Body of pancreas (tissue), 4 donors: Measurements from ENCODE around the gene UBTD1. TPM values are rescaled to one million over a fixed set of nuclear protein-coding genes. Genes with fewer than 3 reads are reported as not detected.

Source experiments
- ATAC-seq: fragments of 150-250 bp; one replicate; pipeline ENCODE4 v1.9.1; 2016
- DNase-seq, 4 donors: peaks; one replicate each; pipeline ENCODE4 v3.0.0-alpha.2; 2019
- H3K27ac ChIP-seq, 4 donors: fragments of 200-600 bp; sonication (generic); 1 replicate in 3 of 4; 2 replicates in 1 of 4; pipeline versions ENCODE4 v1.5.1 to v1.6.1; 2016 to 2019; ENCODE audit warnings: mild to moderate bottlenecking in 1 of 4, mixed read lengths in 1 of 4, moderate library complexity in 1 of 4
- H3K27me3 ChIP-seq, 2 donors: fragments of 200-600 bp; sonication (generic); one replicate each; pipeline ENCODE4 v1.6.0; 2016; ENCODE audit warnings: mild to moderate bottlenecking in 1 of 2
- H3K36me3 ChIP-seq, 2 donors: fragments of 200-600 bp; sonication (generic); replicated peaks in 1 of 2; 2 replicates each; pipeline ENCODE4 v1.5.1; 2016; ENCODE audit warnings: low read depth in 2 of 2; ENCODE audit not compliant: insufficient read depth in 1 of 2
- H3K4me1 ChIP-seq: fragments of 200-600 bp; sonication (generic); one replicate; pipeline ENCODE4 v1.6.0; 2016
- H3K4me3 ChIP-seq, 2 donors: fragments of 200-600 bp; sonication (generic); 1 replicate in 1 of 2; 2 replicates in 1 of 2; pipeline ENCODE4 v1.5.1; 2016 to 2019
- H3K9me3 ChIP-seq, 3 donors: fragments of 200-600 bp; sonication (generic); 1 replicate in 2 of 3; 2 replicates in 1 of 3; pipeline ENCODE4 v1.5.1; 2016
- CTCF ChIP-seq, 7 experiments: fragments of 450-650 bp in 4 of 7; fragments of 200-600 bp in 3 of 7; sonication (generic) in 3 of 7; IDR thresholded peaks; one replicate each; pipeline ENCODE4 v1.5.1; 2016 to 2019; ENCODE audit warnings: antibody characterized with exemption in 7 of 7
- POLR2A ChIP-seq, 3 donors: fragments of 450-650 bp; IDR thresholded peaks; one replicate each; pipeline ENCODE4 v1.6.1; 2016; ENCODE audit warnings: antibody characterized with exemption in 3 of 3, mild to moderate bottlenecking in 2 of 3
- WGBS, 2 donors: methylation state at CpG; one replicate each; pipeline ENCODE4 v1.1.5; 2017; 5-methylcytosine and 5-hydroxymethylcytosine counted together
- intact Hi-C: fragments of 100-400 bp; cut with DNase I; formaldehyde crosslinking; loops from one replicate; pipeline ENCODE4 v1.15.1; 2023
- total RNA-seq, 2 donors: library from RNA; depleted of rRNA; stranded (reverse); fragments of >200 nt; gene quantifications; one replicate each; pipeline ENCODE4 v1.1.0, GENCODE V29; 2016

UBTD1 gene
- total RNA-seq, 2 donors from 2014 or later = 9.1 to 33.9 TPM

- Histone ChIP-seq H3K27ac (no peak overlapping the region), H3K4me1 (no peaks in the 10 kb centered on the region), H3K36me3 (no peaks in the 10 kb centered on the region), H3K4me3 (no peak overlapping the region), H3K27me3 (no peaks in the 10 kb centered on the region), H3K9me3 (no peaks in the 10 kb centered on the region)
- ATAC-seq (no peak), DNase-seq (no peak)
- WGBS, 2 donors = 85 to 100% methylated on average over 2 to 5 of the region's 5 CpGs
- TF ChIP-seq CTCF (IDR thresholded peaks at IDR 0.05) (no peak), POLR2A (IDR thresholded peaks at IDR 0.05) (no peak)
- intact Hi-C loops = no loop called here
These were observed 38.6 kb downstream of the UBTD1 start for GRCh38 chr10:97537186-97537869.

GRCh38 chr10:97538411-97538810, 39.7 kb downstream of the UBTD1 start:
- Histone ChIP-seq H3K9me3 (no peaks in the 10 kb centered on the region), H3K27ac (no peak overlapping the region), H3K27me3 (no peaks in the 10 kb centered on the region), H3K4me3 (no peak overlapping the region), H3K36me3 (no peaks in the 10 kb centered on the region), H3K4me1 (no peaks in the 10 kb centered on the region)
- DNase-seq (no peak), ATAC-seq (no peak)
- 74 to 83% methylated on average over 4 of the region's 4 CpGs for WGBS, 2 donors
- intact Hi-C loops = no loop called here
- TF ChIP-seq CTCF (IDR thresholded peaks at IDR 0.05) = no peak
- TF ChIP-seq POLR2A (IDR thresholded peaks at IDR 0.05) = no peak

GRCh38 chr10:97538839-97539238, 40.1 kb downstream of the UBTD1 start:
- H3K9me3 ChIP-seq = no peaks in the 10 kb centered on the region
- intact Hi-C loops = no loop called here
- WGBS, 2 donors = 97% methylated on average over 4 of the region's 4 CpGs; no CpG with 5 or more reads in 1 of the 2 donors
- no peak for DNase-seq
- H3K4me1 ChIP-seq = no peaks in the 10 kb centered on the region
- H3K27ac ChIP-seq = no peak overlapping the region
- H3K4me3 ChIP-seq = no peak overlapping the region
- no peak for ATAC-seq
- no peaks in the 10 kb centered on the region for H3K36me3 ChIP-seq
- no peaks in the 10 kb centered on the region for H3K27me3 ChIP-seq
- TF ChIP-seq CTCF (IDR thresholded peaks at IDR 0.05) (no peak), POLR2A (IDR thresholded peaks at IDR 0.05) (no peak)

GRCh38 chr10:97539523-97540200, 40.9 kb downstream of the UBTD1 start:
- Histone ChIP-seq H3K36me3 (no peaks in the 10 kb centered on the region), H3K4me1 (no peaks in the 10 kb centered on the region), H3K27ac (no peak overlapping the region), H3K27me3 (no peaks in the 10 kb centered on the region), H3K9me3 (no peaks in the 10 kb centered on the region), H3K4me3 (no peak overlapping the region)
- no peak for TF ChIP-seq POLR2A (IDR thresholded peaks at IDR 0.05)
- TF ChIP-seq CTCF (IDR thresholded peaks at IDR 0.05) = no peak
- 63 to 68% methylated on average over 4 to 6 of the region's 6 CpGs for WGBS, 2 donors
- intact Hi-C loops = no loop called here
- ATAC-seq (peak; percentile 14), DNase-seq (peak in 1 of 4 donors; percentile 27)
